Activated naive CD4-positive, alpha-beta T cell treated with anti-CD3 and anti-CD28 coated beads, Interleukin-2, amount 50 U/mL, for 16 hours (primary cell): ENCODE measurements around the gene POLA1.
"Not testable (repeated sequence)": the region's sequence is repeated elsewhere in the genome, so short reads cannot be mapped to it uniquely, and the experiment has no call there.

ENCODE experiments used
- DNase-seq: peaks from one replicate; pipeline ENCODE4 v3.0.0-alpha.2; 2020

POLA1 gene

GRCh38 chrX:24693453-24694202, at the start of gene POLA1:
Gene POLA1 (plus strand): TSS chrX:24693918. CDS start chrX:24693962, 44 bp downstream.
- DNase-seq: peak; percentile 76

GRCh38 chrX:24646006-24646405, 47.7 kb upstream of the POLA1 start:
- DNase-seq: no peak

- DNase-seq: no peak
Observed at GRCh38 chrX:24646745-24647182, 47.0 kb upstream of the POLA1 start.

DNA sequence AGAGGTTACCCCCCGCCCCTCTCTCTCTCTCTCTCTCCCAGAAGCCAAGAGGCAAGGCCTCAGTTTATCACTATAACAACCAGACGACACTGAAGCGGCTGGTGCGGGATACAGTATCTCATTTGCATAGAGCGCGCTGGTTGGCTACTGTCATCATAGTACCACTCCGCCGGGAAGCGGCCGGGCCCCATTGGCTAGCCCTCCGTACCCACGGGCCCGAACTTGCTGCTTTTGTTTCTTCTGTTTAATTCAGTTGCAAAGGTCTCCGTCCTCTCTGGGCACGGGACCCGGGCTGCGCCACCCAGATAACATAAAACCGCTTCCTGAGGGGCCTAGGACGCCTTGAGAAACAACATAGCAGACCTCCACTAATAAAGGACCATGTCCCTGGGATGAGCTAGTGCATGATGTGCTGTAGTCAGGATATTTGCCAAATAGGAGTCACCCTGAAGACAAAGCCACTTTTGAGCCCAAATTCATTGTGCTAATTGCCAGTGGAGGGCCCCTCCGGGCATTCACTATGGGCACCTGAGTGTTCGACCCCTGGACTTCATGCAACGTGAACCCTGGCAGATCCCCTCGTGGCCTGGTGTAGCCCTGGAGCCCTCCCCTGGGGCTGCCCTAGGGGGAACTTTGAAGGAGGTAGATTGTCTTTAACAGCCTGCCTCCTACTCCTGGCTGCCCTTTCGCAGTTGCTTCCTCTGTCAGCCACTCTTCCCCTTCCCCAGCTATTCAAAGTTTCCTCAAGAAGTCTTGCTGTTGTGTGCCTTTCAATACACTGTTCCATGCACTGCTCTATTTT, 46.3 kb upstream of the POLA1 start, which contains the start of gene PCYT1B:
Gene PCYT1B (minus strand): TSS at position 91 of the 802 bp plus-strand sequence. CDS start 242 bp downstream, outside the sequence.
- DNase-seq: peak; percentile 59

- DNase-seq: no peak
Observed at GRCh38 chrX:24648495-24648894, 45.2 kb upstream of the POLA1 start.

DNA sequence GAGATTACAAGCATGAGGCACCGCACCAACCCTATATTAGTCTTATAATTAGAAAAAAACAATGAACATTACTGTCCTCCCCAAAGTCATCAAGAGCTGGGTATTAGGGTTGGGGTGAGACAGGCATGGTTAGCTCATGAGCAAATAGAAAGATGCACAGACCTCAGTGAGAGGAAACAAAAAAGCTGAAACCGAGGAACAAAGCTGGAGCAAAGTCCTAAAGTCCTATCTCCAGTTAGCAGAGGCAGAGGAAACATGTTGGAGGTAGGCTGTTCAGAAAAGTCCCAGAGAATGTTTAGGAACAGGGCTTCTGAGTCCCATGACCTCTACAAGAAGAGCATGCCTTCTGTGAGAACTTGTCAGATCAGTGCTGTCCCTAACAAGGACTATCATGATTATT, 41.9 kb upstream of the POLA1 start:
- no peak for DNase-seq

DNA sequence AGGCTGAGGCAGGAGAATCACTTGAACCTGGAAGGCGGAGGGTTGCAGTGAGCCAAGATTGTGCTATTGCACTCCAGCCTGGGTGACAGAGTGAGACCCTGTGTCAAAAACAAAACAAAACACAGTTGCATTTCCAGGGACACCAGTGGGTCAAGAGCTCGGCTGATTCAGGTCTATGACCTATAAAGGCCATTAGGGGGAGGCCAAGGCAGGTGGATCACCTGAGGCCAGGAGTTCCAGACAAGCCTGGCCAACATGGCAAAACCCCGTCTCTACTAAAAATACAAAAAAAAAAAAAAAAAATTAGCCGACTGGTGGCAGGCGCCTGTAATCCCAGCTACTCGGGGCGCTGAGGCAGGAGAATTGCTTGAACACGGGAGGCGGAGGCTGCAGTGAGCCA, 38.0 kb upstream of the POLA1 start:
- not testable (repeated sequence) for DNase-seq

- no peak for DNase-seq
Observed at GRCh38 chrX:24657671-24658386, 35.9 kb upstream of the POLA1 start.

DNA sequence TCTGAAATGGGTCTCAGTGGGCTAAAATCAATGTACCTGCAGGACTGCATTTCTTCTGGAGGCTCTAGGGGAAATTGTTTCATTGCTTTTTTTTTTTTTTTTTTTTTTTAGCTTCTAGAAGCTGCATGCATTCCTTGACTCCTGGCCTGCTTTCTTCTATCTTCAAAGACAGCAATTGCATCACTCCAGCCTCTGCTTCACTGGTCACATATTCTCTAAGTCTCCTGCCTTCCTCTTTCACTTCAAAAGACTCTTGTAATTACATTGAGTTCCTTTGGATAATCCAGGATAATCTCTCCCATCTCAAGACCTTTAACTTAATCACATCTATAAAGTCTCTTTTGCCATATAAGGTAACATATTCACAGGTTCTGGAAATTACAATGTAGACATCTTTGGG, 35.3 kb upstream of the POLA1 start:
- DNase-seq: no peak

GRCh38 chrX:24659106-24659505, 34.6 kb upstream of the POLA1 start:
- DNase-seq: no peak

GRCh38 chrX:24659646-24660045, 34.1 kb upstream of the POLA1 start:
- no peak for DNase-seq

GRCh38 chrX:24661292-24661691, 32.4 kb upstream of the POLA1 start:
- DNase-seq: no peak

- no peak for DNase-seq
Observed at GRCh38 chrX:24662352-24662751, 31.4 kb upstream of the POLA1 start.

DNA sequence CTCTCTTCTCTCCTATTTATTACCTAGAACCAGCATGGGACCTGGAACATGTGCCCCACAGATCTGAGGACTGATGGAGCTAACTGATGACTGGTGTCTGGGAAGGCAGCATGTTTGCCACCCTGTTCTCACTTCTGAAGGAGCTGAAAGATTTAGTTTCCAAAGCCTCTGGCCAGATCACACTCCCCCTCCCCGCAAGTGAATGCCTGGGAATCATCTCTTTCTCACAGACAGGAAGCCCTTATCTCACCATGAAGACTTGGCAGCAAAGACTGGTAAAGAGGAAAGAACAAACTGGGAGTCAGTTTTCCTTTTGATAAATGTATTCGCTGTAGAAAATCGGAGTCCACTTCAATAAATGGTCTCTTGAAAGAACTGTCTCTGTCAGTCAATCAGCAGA, 25.6 kb upstream of the POLA1 start:
- DNase-seq: no peak

DNA sequence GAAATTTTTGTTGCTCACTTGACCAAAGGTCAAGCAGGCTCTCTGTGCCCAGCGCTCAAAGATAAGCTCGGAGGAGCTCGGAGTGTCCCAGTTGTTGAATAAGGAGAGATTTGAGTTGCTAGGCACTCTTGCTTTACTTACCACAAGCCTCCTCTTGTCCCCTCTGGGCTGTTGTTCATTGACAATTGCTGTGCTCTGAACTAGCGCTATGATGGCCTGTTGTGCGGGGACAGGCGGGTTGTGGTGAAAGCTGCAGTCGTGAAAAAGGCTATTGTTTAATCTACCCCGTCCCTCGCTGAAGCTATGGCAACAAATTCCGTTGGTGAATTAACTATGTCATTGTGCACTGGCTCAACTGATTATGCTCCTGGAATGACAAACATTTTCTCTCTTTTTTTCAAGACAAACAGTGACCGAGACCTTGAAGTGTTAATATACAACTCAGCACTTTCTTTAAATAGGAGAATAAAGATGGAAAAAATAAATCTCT, 21.0 kb upstream of the POLA1 start:
- DNase-seq: no peak

DNA sequence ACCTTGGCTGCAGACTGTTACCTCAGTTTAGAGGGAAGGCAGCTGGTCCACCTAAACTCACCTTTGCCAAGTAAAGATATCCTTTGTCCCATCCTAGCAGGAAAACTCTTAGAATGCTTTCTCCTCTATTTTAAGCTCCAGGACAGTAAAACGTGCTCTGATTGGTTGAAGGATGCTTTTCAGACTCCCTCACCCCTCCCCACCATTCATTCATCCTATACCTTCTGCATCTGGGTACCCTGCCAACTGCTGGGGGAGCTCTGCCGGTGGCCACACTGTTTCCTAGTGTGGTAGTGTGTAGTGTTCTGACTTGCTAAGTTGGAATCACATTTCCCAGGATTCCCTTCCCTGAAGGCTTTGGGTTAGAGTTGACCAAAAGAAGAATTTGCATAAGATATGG, 20.3 kb upstream of the POLA1 start:
- DNase-seq: no peak

DNA sequence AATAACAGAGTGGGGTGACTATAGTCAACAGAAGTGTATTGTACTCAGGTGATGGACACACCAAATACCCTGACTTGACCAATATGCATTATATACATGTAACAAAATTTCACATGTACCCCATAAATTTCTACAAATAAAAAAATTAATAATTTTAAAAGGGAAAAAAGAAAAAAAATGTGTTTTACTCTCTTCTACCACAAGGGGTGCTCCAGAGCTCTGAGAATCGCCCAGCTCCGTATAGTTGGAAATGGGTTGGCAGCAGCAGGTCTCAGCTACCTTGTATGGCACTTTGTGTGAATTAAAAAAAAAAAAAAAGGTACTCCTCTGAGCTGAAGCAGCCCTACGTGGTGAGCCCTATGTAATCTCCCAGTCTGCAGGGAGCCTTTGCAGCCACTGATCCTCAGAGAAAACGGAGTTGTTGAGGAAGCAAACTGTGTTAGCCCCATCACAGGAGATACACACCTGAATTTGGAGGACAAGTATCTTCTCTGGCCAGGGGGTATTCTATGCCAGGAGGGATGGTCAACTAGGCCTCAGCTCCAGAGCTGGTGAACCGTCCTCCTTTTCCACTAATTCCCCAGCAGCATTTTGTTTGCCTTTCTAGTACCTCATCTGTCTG, 17.2 kb upstream of the POLA1 start:
- no peak for DNase-seq

DNA sequence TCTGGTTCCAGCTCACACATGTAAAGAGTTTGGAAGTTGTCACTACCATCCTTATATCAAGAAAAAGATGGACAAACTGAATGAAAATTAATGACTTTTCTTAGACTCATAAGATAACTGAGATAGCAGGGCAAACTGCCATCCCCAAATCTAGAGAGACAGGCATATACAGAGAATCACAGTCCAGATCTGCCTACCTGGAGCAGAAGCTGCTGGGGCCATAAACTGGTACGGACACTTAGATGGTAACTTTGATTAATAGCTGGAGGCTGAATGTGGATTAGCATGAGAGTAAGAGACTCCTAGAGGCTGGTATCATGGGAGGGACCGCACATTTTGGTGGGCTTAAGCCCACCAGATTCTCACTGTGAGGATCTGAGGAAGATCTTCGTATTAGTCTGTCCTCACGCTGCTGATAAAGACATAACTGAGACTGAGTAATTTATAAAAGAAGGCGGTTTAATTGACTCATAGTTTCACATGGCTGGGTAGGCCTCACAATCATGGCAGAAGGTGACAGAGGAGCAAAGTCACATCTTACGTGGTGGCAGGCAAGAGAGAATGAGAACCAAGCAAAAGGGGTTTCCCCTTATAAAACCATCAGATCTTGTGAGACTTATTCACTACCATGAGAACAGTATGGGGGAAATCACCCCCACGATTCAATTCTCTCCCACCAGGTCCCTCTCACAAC, 10.8 kb upstream of the POLA1 start:
- DNase-seq: peak; percentile 42

- DNase-seq: no peak
Observed at GRCh38 chrX:24684048-24684447, 9.7 kb upstream of the POLA1 start.

- no peak for DNase-seq
Observed at GRCh38 chrX:24692305-24692704, 1.4 kb upstream of the POLA1 start.

DNA sequence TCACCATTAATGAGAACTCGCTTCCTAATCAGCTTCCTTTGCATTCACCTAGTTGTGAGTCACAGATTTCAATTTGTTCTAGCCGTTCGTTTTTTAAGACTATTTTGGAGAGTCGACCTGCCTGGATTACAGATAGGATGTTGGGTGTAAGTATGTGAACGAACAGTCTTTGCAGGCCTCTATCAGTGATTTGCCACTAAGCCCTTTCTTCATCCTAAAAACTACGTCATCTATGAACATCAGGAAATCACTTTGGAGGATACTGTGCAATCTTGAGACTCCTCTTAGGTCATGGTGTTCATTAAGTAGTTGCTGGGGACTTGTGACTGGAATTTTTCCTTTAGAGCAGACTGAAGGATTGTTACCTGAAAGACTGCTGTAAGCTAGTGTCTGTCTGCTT, 1.1 kb downstream of the POLA1 start:
- DNase-seq: no peak

GRCh38 chrX:24696294-24696693, 2.6 kb downstream of the POLA1 start:
- no peak for DNase-seq
